H9 (cell line): ENCODE data around the gene LINGO3. TPM values are rescaled to one million over a fixed set of nuclear protein-coding genes. Genes with fewer than 3 reads are reported as not detected.

Experiments
- DNase-seq: peaks from one replicate; pipeline ENCODE4 v3.0.0-alpha.2; 2017
- H2AFZ ChIP-seq: one replicate; pipeline ENCODE4 v1.6.1; 2013; ENCODE audit warnings: mild to moderate bottlenecking, low read length, control low read depth, moderate library complexity
- H2AK5ac ChIP-seq: 2 replicates; pipeline ENCODE4 v1.6.1; 2013; ENCODE audit warnings: low read length, control low read depth, mixed read lengths; ENCODE audit not compliant: insufficient read length
- H2BK120ac ChIP-seq: one replicate; pipeline ENCODE4 v1.6.1; 2013; ENCODE audit warnings: low read depth, mild to moderate bottlenecking, low read length, control low read depth, inconsistent platforms; ENCODE audit not compliant: poor library complexity, severe bottlenecking
- H2BK12ac ChIP-seq: 2 replicates; pipeline ENCODE4 v1.6.1; 2013; ENCODE audit warnings: low read length, control low read depth, mixed read lengths, low read depth; ENCODE audit not compliant: insufficient read length
- H2BK15ac ChIP-seq: 2 replicates; pipeline ENCODE4 v1.6.1; 2013; ENCODE audit warnings: low read depth, low read length, control low read depth
- H2BK20ac ChIP-seq: one replicate; pipeline ENCODE4 v1.6.1; 2013; ENCODE audit warnings: low read depth, mild to moderate bottlenecking, low read length, control low read depth, inconsistent platforms; ENCODE audit not compliant: poor library complexity, severe bottlenecking
- H2BK5ac ChIP-seq: 2 replicates; pipeline ENCODE4 v1.6.1; 2013; ENCODE audit warnings: low read length, control low read depth, mixed read lengths; ENCODE audit not compliant: insufficient read length
- H3K14ac ChIP-seq: 2 replicates; pipeline ENCODE4 v1.6.1; 2013; ENCODE audit warnings: low read length, control low read depth; ENCODE audit not compliant: insufficient read depth
- H3K18ac ChIP-seq: 2 replicates; pipeline ENCODE4 v1.6.1; 2013; ENCODE audit warnings: low read depth, mild to moderate bottlenecking, mixed read lengths, low read length, control low read depth; ENCODE audit not compliant: insufficient read length
- H3K23ac ChIP-seq: 2 replicates; pipeline ENCODE4 v1.6.1; 2013; ENCODE audit warnings: low read length, control low read depth, mixed read lengths, low read depth; ENCODE audit not compliant: insufficient read length
- H3K23me2 ChIP-seq: 2 replicates; pipeline ENCODE4 v1.6.1; 2013; ENCODE audit warnings: low read depth, mild to moderate bottlenecking, mixed read lengths, low read length, control low read depth; ENCODE audit not compliant: insufficient read length, poor library complexity, severe bottlenecking
- H3K27ac ChIP-seq: 2 replicates; pipeline ENCODE4 v1.5.1; 2013; ENCODE audit warnings: low read length, control low read depth, mixed read lengths, low read depth; ENCODE audit not compliant: insufficient read length
- H3K27me3 ChIP-seq: 2 replicates; pipeline ENCODE4 v1.6.1; 2013; ENCODE audit warnings: low read length, control low read depth, inconsistent platforms; ENCODE audit not compliant: insufficient read depth
- H3K4ac ChIP-seq: 2 replicates; pipeline ENCODE4 v1.6.1; 2013; ENCODE audit warnings: low read depth, mild to moderate bottlenecking, control low read depth, inconsistent platforms, low read length, moderate library complexity
- H3K4me1 ChIP-seq: 2 replicates; pipeline ENCODE4 v1.6.1; 2013; ENCODE audit warnings: low read length, control low read depth, inconsistent platforms; ENCODE audit not compliant: insufficient read depth
- H3K4me2 ChIP-seq: 2 replicates; pipeline ENCODE4 v1.6.1; 2013; ENCODE audit warnings: low read length, control low read depth, mixed read lengths; ENCODE audit not compliant: insufficient read length, insufficient read depth
- H3K56ac ChIP-seq: 2 replicates; pipeline ENCODE4 v1.6.1; 2013; ENCODE audit warnings: low read depth, mild to moderate bottlenecking, mixed read lengths, low read length, control low read depth; ENCODE audit not compliant: insufficient read length
- H3K79me1 ChIP-seq: 2 replicates; pipeline ENCODE4 v1.6.1; 2013; ENCODE audit warnings: low read depth, mild to moderate bottlenecking, moderate library complexity, low read length, control low read depth, inconsistent platforms; ENCODE audit not compliant: insufficient read depth, poor library complexity, severe bottlenecking
- H3K79me2 ChIP-seq: 2 replicates; pipeline ENCODE4 v1.6.1; 2013; ENCODE audit warnings: low read length, control low read depth, inconsistent platforms; ENCODE audit not compliant: insufficient read depth
- H3K9ac ChIP-seq: 2 replicates; pipeline ENCODE4 v1.6.1; 2013; ENCODE audit warnings: low read length, control low read depth, mixed read lengths; ENCODE audit not compliant: insufficient read length; ENCODE audit errors: extremely low read depth
- H3K9me3 ChIP-seq: one replicate; pipeline ENCODE4 v1.6.1; 2013; ENCODE audit warnings: low read depth, low read length, inconsistent platforms; ENCODE audit not compliant: control insufficient read depth
- H3T11ph ChIP-seq: one replicate; pipeline ENCODE4 v1.6.1; 2013; ENCODE audit warnings: mild to moderate bottlenecking, low read length, control low read depth, inconsistent platforms
- H4K20me1 ChIP-seq: one replicate; pipeline ENCODE4 v1.6.1; 2013; ENCODE audit not compliant: control insufficient read depth, insufficient read length, insufficient read depth
- H4K5ac ChIP-seq: 2 replicates; pipeline ENCODE4 v1.6.1; 2013; ENCODE audit warnings: low read depth, mild to moderate bottlenecking, mixed read lengths, low read length, control low read depth; ENCODE audit not compliant: insufficient read length
- H4K8ac ChIP-seq: replicated peaks from 2 replicates; pipeline ENCODE4 v1.6.1; 2013; ENCODE audit warnings: low read length, control low read depth, mixed read lengths, low read depth; ENCODE audit not compliant: insufficient read length
- H4K91ac ChIP-seq: 2 replicates; pipeline ENCODE4 v1.6.1; 2013; ENCODE audit warnings: low read depth, mild to moderate bottlenecking, moderate library complexity, mixed read lengths, low read length, control low read depth; ENCODE audit not compliant: insufficient read length
- H3K27ac Mint-ChIP-seq, 3 experiments: 2 replicates in 2 of 3; 3 replicates in 1 of 3; pipeline ENCODE4 v1.8.0; 2020 to 2021; ENCODE audit warnings: mixed read lengths in 3 of 3, mild to moderate bottlenecking in 1 of 3, moderate library complexity in 1 of 3
- H3K27me3 Mint-ChIP-seq: 2 replicates; pipeline ENCODE4 v1.8.0; 2021; ENCODE audit warnings: low read depth, mild to moderate bottlenecking, moderate library complexity, mixed read lengths
- H3K36me3 Mint-ChIP-seq, 3 experiments: 2 replicates in 2 of 3; 3 replicates in 1 of 3; pipeline ENCODE4 v1.8.0; 2020 to 2021; ENCODE audit warnings: low read depth in 3 of 3, mixed read lengths in 3 of 3; ENCODE audit not compliant: insufficient read depth in 1 of 3
- H3K4me1 Mint-ChIP-seq, 2 experiments: 2 replicates each; pipeline ENCODE4 v1.8.0; 2020; ENCODE audit warnings: mixed read lengths in 2 of 2
- H3K4me3 Mint-ChIP-seq, 2 experiments: 2 replicates in 1 of 2; 3 replicates in 1 of 2; pipeline ENCODE4 v1.8.0; 2020 to 2021; ENCODE audit warnings: mild to moderate bottlenecking in 2 of 2, mixed read lengths in 2 of 2, moderate library complexity in 1 of 2
- H3K9me3 Mint-ChIP-seq, 2 experiments: 2 replicates in 1 of 2; 3 replicates in 1 of 2; pipeline ENCODE4 v1.8.0; 2020; ENCODE audit warnings: mild to moderate bottlenecking in 2 of 2, mixed read lengths in 2 of 2, moderate library complexity in 1 of 2
- CTCF ChIP-seq: fragments of 200-600 bp; sonication (generic); conservative IDR thresholded peaks from 3 replicates; pipeline ENCODE4 v1.8.0; 2021; ENCODE audit warnings: antibody characterized with exemption, mild to moderate bottlenecking
- WGBS: extraction: QIAGEN DNeasy Blood & Tissue Kit; methylation state at CpG from one replicate; pipeline ENCODE4 v1.1.7; 2013; ENCODE audit warnings: missing lambda C conversion rate, low lambda C conversion rate, mixed read lengths; ENCODE audit not compliant: insufficient read length; ENCODE audit errors: extremely low coverage; 5-methylcytosine and 5-hydroxymethylcytosine counted together
- total RNA-seq: library from RNA; stranded (reverse); gene quantifications from 2 replicates; pipeline ENCODE4 v1.2.1, GENCODE V29; 2021

The LINGO3 gene
- total RNA-seq, 1 experiment from 2014 or later: 0.28 TPM

- Histone ChIP-seq H3K79me1 (no peaks in the 10 kb centered on the region), H3K4me1 (no peaks in the 10 kb centered on the region), H3K27ac (no peak overlapping the region), H2BK120ac (no peak overlapping the region), H2BK5ac (no peak overlapping the region), H3K14ac (no peak overlapping the region), H3K79me2 (peaks cover 1% of the 10 kb centered on the region; the same call in 1 of the 2 replicates), H2AFZ (no peak overlapping the region), H2BK12ac (no peak overlapping the region), H2BK15ac (no peak overlapping the region), H3K27me3 (no peaks in the 10 kb centered on the region), H3K23ac (no peak overlapping the region), H4K5ac (no peak overlapping the region), H3K56ac (no peak overlapping the region), H3K4ac (no peak overlapping the region), H2AK5ac (no peak overlapping the region), H2BK20ac (no peak overlapping the region), H3K4me2 (no peak overlapping the region), H4K20me1 (no peaks in the 10 kb centered on the region), H4K91ac (no peak overlapping the region), H4K8ac (no peak overlapping the region), H3K9ac (no peak overlapping the region), H3T11ph (no peak overlapping the region), H3K9me3 (no peaks in the 10 kb centered on the region), H3K23me2 (no peaks in the 10 kb centered on the region), H3K18ac (no peak overlapping the region)
- no peak for DNase-seq
- Mint-ChIP-seq H3K27me3 (no peaks in the 10 kb centered on the region), H3K4me1 (peaks cover 3 to 14% of the 10 kb centered on the region in 2 experiments), H3K36me3 (peaks cover 1 to 16% (median 11%) of the 10 kb centered on the region in 3 experiments; a peak in 6 of 7 replicates), H3K9me3 (no peaks in the 10 kb centered on the region), H3K4me3 (no peak overlapping the region), H3K27ac (no peak overlapping the region; a peak in 1 of 7 replicates)
- no peak for TF ChIP-seq CTCF
- no CpG with 5 or more reads among the region's 24 CpGs for WGBS
These were observed 33.3 kb upstream of the LINGO3 start for GRCh38 chr19:2341244-2341751.
